Fibroblast of lung (primary cell): ENCODE measurements around the gene HECTD2. TPM values are rescaled to one million over a fixed set of nuclear protein-coding genes. Genes with fewer than 3 reads are reported as not detected.

Source experiments
- DNase-seq, 2 donors: peaks; one replicate each; pipeline versions ENCODE4 v3.0.0 to v3.0.0-alpha.2; 2010; ENCODE audit warnings: low read depth in 2 of 2
- H2AFZ ChIP-seq: 2 replicates; pipeline ENCODE4 v1.5.1; 2012; ENCODE audit warnings: low read length, control low read depth, inconsistent platforms
- H3K27ac ChIP-seq: 2 replicates; pipeline ENCODE4 v1.5.1; 2011; ENCODE audit warnings: low read length, control low read depth; ENCODE audit not compliant: insufficient read depth
- H3K27me3 ChIP-seq: 2 replicates; pipeline ENCODE4 v1.5.1; 2011; ENCODE audit warnings: mild to moderate bottlenecking, low read length; ENCODE audit not compliant: control insufficient read depth, insufficient read depth
- H3K36me3 ChIP-seq: 2 replicates; pipeline ENCODE4 v1.5.1; 2011; ENCODE audit warnings: low read length; ENCODE audit not compliant: control insufficient read depth, insufficient read depth
- H3K4me1 ChIP-seq: 2 replicates; pipeline ENCODE4 v1.5.1; 2011; ENCODE audit warnings: low read length; ENCODE audit not compliant: control insufficient read depth, insufficient read depth; ENCODE audit errors: extremely low read depth
- H3K4me2 ChIP-seq: 2 replicates; pipeline ENCODE4 v1.5.1; 2011; ENCODE audit warnings: low read length, control low read depth; ENCODE audit not compliant: insufficient read depth; ENCODE audit errors: extremely low read depth
- H3K4me3 ChIP-seq, 4 experiments: fragments of 200-600 bp in 1 of 4; sonication (generic) in 1 of 4; replicated peaks in 1 of 4; 2 replicates each; pipeline ENCODE4 v1.5.1; 2011 to 2016; ENCODE audit warnings: low read length in 4 of 4, low read depth in 3 of 4, mild to moderate bottlenecking in 3 of 4, control low read depth in 2 of 4, inconsistent platforms in 1 of 4, mixed read lengths in 1 of 4; ENCODE audit not compliant: insufficient read depth in 1 of 4; ENCODE audit errors: control extremely low read depth in 1 of 4
- H3K79me2 ChIP-seq: 2 replicates; pipeline ENCODE4 v1.5.1; 2012; ENCODE audit warnings: mild to moderate bottlenecking, low read length, inconsistent platforms; ENCODE audit not compliant: control insufficient read depth, insufficient read depth
- H3K9ac ChIP-seq: 2 replicates; pipeline ENCODE4 v1.5.1; 2011; ENCODE audit warnings: mild to moderate bottlenecking, low read length, control low read depth; ENCODE audit not compliant: insufficient read depth
- H3K9me3 ChIP-seq: 2 replicates; pipeline ENCODE4 v1.5.1; 2012; ENCODE audit warnings: low read depth, low read length; ENCODE audit not compliant: control insufficient read depth, insufficient read depth
- H4K20me1 ChIP-seq: 2 replicates; pipeline ENCODE4 v1.5.1; 2011; ENCODE audit warnings: low read length; ENCODE audit not compliant: control insufficient read depth, insufficient read depth; ENCODE audit errors: extremely low read depth
- CTCF ChIP-seq, 2 donors: IDR thresholded peaks in 1 of 2; conservative IDR thresholded peaks in 1 of 2; 1 replicate in 1 of 2; 2 replicates in 1 of 2; pipeline ENCODE4 v1.5.1; 2011 to 2012; ENCODE audit warnings: low read length in 2 of 2, control low read depth in 1 of 2, inconsistent platforms in 1 of 2, low read depth in 1 of 2, mild to moderate bottlenecking in 1 of 2
- EZH2 ChIP-seq: IDR thresholded peaks from 2 replicates; pipeline ENCODE4 v1.5.1; 2012; ENCODE audit warnings: low read length, control low read depth, mild to moderate bottlenecking; ENCODE audit errors: missing control alignments
- polyA plus RNA-seq, 2 donors: library from polyadenylated mRNA; depleted of rRNA in 1 of 2; stranded (reverse) in 1 of 2; unstranded in 1 of 2; fragments of >200 nt; gene quantifications; 2 replicates each; pipeline ENCODE4 v1.2.1, GENCODE V29; 2011 to 2012; ENCODE audit warnings: missing spikeins in 1 of 2
- total RNA-seq: library from RNA; depleted of rRNA; stranded (reverse); fragments of >200 nt; gene quantifications from 2 replicates; pipeline ENCODE4 v1.2.1, GENCODE V29; 2014

Gene HECTD2
- total and polyA plus RNA-seq, 2 donors (not counting 1 experiment from before 2014, with no cell fraction given), result 7.6 to 8.3 TPM

DNA sequence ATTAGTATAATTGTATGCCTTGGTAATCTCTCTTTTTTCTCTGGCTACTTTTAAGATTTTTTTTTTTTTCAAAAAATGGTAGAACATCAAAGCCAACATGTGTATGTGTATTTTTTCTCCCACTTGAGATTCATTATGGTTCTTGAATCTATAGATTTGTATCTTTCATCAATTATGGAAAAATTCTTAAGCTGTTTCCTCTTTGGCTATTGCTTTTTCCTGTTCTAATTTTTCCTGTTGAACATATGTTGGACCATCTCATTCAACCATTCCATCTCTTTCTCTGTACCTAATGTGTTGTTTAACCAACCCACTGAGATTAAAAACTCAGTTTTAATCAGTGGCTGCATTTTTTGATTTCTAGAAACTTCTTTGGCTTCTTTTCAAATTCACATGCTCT is 107.2 kb downstream of the HECTD2 start:
- peaks cover 6% of the 10 kb centered on the region for H3K4me1 ChIP-seq
- DNase-seq, result no peak
- no peaks in the 10 kb centered on the region for H4K20me1 ChIP-seq

DNA sequence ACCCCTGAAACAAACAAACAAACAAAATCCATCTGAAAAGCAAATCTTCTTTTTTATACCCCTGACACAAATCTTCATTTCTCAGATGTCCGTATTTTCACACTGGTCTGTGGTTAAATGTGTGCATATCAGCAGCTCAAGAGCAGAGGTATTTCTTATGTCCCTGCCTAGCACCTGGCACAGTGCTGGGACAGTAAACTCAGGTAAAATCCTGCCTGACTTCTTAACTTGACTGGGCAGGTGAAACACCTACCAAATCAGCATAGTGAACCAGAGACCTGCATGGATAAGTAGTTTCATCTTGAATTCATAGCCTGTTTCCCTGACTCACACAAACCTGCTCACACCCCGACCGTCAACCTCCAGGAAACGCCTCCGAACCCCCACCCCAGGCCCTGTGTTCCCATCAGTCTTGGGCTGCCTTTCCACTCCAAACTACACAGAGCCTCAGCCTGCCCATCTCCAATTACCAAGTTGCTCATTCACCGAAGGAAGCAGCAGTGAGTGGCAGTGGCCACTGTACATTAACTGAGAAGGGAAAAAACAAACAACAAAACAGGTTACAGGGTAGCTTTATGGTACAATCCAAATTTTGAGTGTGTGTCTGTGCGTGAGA is 109.9 kb downstream of the HECTD2 start:
- Histone ChIP-seq H3K4me2 (no peak overlapping the region), H2AFZ (no peak overlapping the region), H4K20me1 (no peaks in the 10 kb centered on the region), H3K27me3 (no peaks in the 10 kb centered on the region), H3K9ac (no peak overlapping the region), H3K4me3 (no peak overlapping the region), H3K9me3 (no peaks in the 10 kb centered on the region), H3K27ac (no peak overlapping the region), H3K36me3 (no peaks in the 10 kb centered on the region), H3K79me2 (no peaks in the 10 kb centered on the region), H3K4me1 (peaks cover under 1% of the 10 kb centered on the region)
- no peak for TF ChIP-seq CTCF (conservative IDR thresholded peaks at IDR 0.05 in 1 of 2, IDR thresholded peaks at IDR 0.05 in 1 of 2; ENCODE audit: low read depth in 1 of 2, low read length in 2 of 2)
- no peak for TF ChIP-seq EZH2
- DNase-seq, result no peak

More for the DNA sequence above, 107.2 kb downstream of the HECTD2 start:
- TF ChIP-seq EZH2 (no peak), CTCF (conservative IDR thresholded peaks at IDR 0.05 in 1 of 2, IDR thresholded peaks at IDR 0.05 in 1 of 2; ENCODE audit: low read depth in 1 of 2, low read length in 2 of 2) (no peak)
- Histone ChIP-seq H3K4me2 (no peak overlapping the region), H3K9me3 (no peaks in the 10 kb centered on the region), H3K36me3 (no peaks in the 10 kb centered on the region), H3K79me2 (no peaks in the 10 kb centered on the region), H3K4me3 (no peak overlapping the region), H2AFZ (no peak overlapping the region), H3K27ac (no peak overlapping the region), H3K27me3 (no peaks in the 10 kb centered on the region), H3K9ac (no peak overlapping the region)

GRCh38 chr10:91520661-91521060 is 110.5 kb downstream of the HECTD2 start:
- H4K20me1 ChIP-seq, result no peaks in the 10 kb centered on the region
- TF ChIP-seq CTCF (conservative IDR thresholded peaks at IDR 0.05 in 1 of 2, IDR thresholded peaks at IDR 0.05 in 1 of 2; ENCODE audit: low read depth in 1 of 2, low read length in 2 of 2), result no peak
- no peak for TF ChIP-seq EZH2

More at GRCh38 chr10:91520661-91521060, 110.5 kb downstream of the HECTD2 start:
- no peaks in the 10 kb centered on the region for H3K27me3 ChIP-seq
- no peak overlapping the region for H3K9ac ChIP-seq
- no peak overlapping the region for H3K27ac ChIP-seq
- H3K4me3 ChIP-seq, result no peak overlapping the region
- no peak overlapping the region for H3K4me2 ChIP-seq
- H3K9me3 ChIP-seq, result no peaks in the 10 kb centered on the region
- no peaks in the 10 kb centered on the region for H3K36me3 ChIP-seq
- DNase-seq, result no peak
- no peaks in the 10 kb centered on the region for H3K79me2 ChIP-seq
- no peaks in the 10 kb centered on the region for H3K4me1 ChIP-seq
- no peak overlapping the region for H2AFZ ChIP-seq
